Activated CD4-positive, alpha-beta T cell treated with anti-CD3 and anti-CD28 coated beads, Interleukin-2, Interleukin-6, amounts not matched to agents 100 ng/mL and 50 ng/mL, durations not matched to agents 16 hours and 8 hours (primary cell): ENCODE measurements around the gene PDSS2.
A peak's percentile ranks its signal among the peaks of the same experiment; 100 is the strongest.

ENCODE experiments used
- DNase-seq: peaks from one replicate; pipeline ENCODE4 v3.0.0-alpha.2; 2020

PDSS2 gene

DNA sequence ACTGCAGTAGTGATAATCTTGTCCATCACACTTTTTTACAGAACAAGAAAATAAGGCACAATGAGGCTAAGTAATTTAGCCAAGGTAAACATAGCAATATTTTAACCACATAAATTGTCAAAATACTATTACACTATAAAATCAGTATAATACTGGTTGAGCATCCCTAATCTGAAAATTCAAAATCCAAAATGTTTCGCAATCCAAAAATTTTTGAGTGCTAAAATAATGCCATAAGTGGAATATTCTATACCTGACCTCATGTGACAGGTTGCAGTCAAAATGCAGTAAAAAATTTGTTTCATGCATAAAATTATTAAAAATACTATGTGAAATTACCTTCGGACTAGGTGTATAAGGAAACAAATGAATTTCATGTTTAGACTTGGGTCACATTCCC lies 101.5 kb downstream of the PDSS2 start:
- DNase-seq, result no peak

DNA sequence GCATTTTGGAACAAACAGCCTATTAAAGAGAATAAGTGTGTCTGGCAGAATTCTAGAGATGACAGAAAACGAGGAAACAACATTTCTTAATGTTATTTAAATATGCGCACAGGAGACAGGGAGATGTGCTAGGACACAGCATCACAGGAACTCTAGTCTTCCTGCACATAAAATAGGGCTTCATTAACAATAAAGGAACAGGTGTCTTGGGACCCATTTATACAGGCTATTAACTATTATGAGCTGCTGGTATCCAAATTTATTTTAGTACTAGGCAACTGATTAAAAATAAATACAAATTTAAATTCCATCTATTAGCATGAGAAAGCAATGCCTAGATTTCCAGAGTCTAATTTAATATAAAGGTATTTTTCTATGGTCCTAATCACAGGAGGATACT lies 102.3 kb downstream of the PDSS2 start:
- DNase-seq, result no peak

DNA sequence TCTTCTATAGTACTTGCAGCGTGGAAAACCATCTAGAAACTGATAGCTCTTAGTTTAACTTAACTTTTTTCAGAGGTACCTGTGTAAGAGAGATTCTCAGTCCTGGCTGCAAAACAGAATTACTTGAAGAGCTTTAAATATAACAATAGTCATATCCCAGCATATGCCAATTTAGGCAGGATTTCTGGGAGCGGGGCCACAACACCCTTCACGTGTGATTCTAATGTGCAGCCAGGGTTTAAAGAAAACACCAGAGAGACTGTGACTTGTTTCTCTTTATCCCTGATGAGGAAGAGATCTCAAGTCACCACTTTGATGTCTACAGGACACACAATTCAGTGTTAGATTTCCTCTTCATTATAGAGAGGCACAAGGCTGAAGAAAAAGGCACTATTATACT lies 103.7 kb downstream of the PDSS2 start:
- no peak for DNase-seq

DNA sequence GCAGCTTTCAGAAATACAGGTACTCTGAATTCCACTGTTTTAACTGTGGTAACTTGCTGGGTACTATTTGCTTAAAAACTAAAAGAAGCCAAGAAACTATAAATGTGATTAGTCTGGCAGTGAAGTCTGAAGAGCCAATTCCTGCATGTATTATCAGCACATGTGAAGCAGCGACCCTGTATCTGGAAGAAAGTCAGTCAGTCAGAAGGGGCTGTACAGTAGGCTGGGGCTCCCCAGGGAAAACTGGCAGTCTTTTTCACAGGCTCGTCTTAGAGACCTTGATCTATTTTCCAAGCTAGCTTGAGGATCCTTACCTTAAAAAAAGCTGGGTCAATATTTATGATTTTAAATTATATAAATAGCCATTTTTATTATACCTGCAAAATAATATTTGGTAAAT lies 104.9 kb downstream of the PDSS2 start:
- DNase-seq, result no peak

DNA sequence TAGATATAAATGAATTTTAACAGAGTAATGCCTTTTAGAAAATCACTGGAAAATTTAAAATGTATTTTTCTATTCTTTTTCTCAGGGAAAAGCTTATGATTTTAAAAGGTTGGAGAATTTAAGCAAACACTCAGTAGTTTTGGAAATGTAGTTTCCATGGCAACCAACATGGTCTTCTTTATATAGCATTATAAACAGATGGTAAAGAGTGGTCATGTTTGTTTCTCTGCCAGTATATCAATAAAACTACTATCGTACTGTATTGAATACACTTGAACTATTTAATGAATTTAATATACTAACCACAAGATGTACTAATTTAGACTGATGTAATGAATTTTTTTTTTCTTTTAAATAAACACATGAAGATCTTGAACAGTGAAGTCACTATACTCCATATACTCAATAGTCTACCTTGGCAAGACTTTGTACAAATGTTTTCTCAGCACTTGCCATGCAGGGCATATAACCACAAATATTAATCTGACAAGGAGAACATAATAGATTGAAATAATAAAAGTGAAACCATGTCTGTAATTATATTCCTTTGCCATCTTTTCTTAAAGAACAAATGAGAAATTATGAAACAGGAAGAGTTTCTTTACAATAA lies 105.5 kb downstream of the PDSS2 start:
- DNase-seq, result no peak

DNA sequence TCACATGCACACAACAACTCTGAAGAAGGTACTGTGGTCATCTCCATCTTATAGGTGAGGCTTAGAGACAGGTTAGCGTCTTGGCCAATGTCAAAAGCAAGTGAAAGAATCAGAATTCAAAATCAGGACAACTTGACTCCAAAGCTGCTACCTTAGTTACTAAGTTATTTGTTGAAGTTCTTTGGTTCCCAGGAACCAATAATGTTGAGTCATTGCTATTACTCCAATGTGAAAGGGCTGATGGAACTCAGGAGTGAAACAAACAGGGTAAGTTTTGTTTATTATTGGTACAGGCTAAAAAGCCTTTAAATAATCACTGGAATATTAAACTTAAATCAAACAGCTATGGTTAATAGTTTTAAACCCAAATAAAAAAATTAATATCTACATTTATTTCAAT lies 111.1 kb downstream of the PDSS2 start:
- no peak for DNase-seq

DNA sequence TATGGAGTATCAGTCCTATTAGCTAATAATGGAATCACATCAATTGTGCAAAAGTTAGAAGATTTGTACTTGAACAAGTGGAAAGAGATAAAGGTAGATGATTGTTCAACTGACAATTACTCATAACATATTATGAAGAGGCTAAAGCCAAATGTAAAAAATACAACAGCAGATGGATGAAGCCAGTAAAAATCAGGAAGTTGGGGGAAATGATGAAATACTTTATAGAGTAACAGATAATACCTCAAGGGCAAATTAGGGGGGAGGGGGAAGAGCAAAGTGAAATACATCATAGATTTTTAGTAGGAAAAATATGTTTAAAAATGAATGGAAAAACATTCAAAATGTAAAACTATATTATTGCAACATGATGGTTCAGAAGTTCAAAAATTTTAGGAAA lies 114.0 kb downstream of the PDSS2 start:
- DNase-seq, result no peak

DNA sequence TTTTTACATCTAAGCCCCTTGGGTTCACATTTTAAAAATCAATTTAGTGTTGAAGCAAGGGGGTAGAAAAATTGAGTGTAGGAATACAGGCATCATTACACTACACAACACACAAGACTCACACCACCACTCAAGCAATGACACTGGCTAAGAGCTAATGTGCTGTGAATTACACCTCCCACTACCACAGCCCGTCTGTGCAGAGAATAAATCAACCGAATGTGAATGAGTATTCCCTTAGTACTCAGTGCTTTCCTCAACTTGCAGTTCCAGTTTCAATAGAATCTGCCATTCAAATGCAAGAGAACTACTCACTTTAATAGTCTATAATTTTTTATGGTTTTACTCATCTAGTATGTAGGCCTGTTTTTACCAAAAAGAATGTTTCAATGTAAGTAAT lies 114.4 kb downstream of the PDSS2 start:
- no peak for DNase-seq

DNA sequence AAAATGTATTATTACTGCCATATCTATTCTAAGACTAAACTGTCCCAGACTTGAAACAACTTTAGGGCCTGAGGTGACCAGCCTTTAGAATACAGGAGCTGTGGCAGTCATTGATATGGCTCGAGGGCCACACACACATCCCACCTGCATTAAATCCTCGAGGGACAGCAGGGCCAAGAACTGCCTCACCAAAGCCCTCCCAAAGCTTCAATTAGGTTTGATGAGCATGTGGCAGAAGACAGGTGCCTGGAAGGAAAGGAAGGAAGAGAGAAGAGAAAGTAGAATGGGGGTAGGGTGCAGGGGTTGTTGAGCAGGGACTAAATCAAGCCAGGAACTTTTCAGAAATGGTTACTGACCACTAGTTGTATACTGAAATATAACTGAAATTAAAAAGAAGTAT lies 115.0 kb downstream of the PDSS2 start:
- DNase-seq, result no peak

DNA sequence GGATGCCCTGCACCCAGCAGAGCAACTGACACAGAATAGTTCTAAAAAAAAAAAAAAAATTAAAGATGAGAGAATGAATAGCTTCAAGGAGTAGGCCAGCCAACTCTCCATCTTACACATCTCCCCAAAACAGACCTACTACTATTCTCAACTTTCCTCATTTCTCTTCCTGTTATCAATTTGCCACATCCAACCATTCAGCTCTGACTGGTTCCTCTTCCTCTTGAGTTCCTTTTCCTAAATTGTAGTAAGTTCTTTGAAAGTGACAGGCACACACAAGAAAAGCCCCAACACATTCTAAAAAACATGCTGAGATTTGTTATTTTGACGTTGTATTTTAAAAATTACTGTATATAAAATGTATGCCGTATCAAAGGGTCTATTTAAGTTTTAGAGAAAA lies 117.2 kb downstream of the PDSS2 start:
- no peak for DNase-seq

DNA sequence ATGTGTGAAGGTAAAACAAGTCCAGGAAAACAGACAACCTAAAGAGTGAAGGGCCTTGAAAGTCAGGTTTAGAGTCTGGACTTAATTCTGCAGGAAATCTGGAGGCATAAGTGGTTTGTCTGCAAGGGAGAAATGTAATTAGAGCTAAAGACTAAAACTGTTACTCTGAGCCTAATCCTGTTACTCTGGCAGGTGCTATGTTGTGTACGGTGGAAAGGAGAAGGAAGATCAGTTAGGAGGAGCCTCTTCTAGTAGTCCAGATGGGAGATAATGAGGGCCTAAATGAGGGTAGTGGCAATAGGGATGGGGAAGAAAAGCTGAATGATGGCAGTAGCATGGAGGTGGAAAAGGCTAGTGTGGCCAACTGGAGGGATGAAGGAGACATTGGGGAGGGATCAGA lies 118.5 kb downstream of the PDSS2 start:
- no peak for DNase-seq

DNA sequence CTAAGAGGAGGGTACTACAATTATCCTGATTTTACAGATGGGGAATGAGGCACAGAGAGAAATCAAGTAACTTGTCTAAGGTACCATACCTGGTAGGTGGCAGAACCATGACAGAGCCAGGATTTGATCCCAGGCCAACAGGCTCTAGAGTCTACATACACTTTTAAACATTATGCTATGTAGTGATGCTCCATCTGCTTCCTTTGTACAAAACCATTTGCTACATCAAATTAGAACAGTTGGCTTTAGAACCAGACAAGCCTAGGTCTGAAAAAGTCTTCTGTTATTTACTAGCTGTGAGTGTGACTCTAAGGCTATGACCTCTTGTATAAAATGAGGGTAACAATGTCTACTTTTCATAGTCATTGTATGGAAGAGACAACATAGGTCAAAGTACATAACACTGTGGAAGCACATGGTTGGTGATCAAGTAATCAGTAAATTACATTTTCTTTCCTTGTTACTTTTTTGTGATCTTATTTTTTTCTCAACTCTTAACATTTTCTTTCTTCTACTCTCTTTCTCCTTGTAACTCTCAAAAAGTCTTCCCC lies 122.1 kb downstream of the PDSS2 start:
- no peak for DNase-seq

DNA sequence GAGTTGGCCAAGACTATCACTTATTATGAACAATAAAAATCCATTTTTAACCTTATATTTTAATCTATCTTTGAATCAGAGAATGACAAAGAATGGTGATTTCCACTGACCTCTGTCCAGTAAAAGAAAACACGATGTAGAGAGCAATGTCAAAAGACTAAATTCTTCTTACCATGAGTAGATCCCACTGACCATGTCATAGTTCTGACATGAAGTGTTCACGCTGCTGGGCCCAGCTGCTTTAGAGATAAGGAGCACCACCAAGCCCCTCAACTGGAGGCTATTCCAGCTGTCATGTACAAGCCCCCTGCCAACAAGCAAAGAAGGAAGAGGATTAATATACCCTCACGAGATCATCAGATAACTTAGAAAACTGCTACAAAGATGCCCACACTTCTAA lies 125.3 kb downstream of the PDSS2 start:
- no peak for DNase-seq

DNA sequence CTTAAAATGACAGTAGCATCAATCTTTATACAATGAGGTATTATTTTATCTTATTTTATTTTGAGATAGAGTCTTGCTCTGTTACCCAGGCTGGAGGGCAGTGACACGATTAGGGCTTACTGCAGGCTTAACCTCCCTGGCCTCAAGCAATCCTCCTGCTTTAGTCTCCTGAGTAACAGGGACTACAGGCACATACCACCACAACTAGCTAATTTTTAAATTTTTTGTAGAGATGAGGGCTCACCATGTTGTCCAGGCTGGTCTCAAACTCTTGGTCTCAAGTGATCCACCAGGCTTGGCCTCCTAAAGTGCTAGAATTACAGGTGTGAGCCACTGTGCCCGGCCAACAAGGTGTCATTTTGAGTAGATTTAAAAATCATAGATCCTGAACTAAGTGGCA lies 125.9 kb downstream of the PDSS2 start:
- no peak for DNase-seq

DNA sequence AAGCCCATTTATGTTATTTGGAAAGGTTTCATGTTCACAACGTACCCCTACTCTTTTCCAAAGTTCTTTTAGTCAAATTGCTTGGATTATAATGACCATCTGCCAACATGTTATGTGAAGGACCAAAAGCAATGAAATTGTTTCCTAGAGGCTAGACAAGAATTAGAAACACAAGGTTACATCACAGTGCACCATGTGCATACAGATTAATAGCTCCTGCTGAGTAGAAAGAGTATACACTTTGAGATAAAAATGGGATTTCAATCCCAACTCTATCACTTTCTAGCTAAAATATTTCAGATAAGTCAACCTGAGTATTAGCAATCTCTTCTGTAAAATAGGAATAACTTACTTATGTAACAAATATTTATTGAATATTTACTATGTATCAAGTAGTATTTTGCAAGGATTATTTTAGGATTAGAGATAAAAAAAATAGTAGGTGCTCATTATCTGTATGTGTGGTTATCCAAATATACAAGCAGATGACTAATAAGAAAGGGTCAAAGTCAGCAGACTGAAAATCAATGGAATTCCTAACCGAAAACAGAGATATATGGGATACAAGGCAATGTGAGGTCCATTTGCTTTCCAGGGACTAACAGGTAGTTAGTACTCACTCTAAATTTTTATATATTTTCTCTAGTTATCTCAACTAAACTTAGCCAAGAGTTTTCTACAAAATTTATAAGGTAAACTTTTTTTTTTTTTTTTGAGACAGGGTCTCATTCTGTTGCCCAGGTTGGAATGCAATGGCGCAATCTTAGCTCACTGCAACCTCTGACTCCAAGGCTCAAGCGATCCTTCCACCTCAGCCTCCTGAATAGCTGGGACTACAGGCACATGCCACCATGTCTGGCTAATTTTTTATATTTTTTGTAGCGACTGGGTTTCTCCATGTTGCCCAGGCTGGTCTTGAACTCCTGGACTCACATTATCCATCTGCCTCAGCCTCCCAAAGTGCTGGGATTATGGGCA lies 127.7 kb downstream of the PDSS2 start:
- no peak for DNase-seq

DNA sequence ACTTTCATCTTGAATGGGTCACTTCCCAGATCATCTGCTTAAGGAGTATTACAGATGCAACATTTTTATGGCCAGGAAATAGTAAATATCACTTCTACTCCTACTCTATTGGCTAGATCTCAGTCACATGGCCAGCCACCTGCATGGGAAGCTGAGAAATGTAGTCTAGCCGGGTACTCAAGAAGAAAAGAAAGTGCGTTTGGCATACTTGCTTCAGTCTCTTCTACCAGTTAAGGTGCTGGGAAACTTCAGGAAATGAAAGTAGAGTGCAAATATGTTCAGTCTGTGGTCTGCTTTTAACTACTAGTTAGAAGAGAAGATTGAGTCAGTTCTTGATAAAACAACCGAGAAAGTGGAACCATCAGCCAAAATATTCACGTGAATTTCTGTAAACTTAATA lies 129.2 kb downstream of the PDSS2 start:
- DNase-seq, result peak; percentile 63

DNA sequence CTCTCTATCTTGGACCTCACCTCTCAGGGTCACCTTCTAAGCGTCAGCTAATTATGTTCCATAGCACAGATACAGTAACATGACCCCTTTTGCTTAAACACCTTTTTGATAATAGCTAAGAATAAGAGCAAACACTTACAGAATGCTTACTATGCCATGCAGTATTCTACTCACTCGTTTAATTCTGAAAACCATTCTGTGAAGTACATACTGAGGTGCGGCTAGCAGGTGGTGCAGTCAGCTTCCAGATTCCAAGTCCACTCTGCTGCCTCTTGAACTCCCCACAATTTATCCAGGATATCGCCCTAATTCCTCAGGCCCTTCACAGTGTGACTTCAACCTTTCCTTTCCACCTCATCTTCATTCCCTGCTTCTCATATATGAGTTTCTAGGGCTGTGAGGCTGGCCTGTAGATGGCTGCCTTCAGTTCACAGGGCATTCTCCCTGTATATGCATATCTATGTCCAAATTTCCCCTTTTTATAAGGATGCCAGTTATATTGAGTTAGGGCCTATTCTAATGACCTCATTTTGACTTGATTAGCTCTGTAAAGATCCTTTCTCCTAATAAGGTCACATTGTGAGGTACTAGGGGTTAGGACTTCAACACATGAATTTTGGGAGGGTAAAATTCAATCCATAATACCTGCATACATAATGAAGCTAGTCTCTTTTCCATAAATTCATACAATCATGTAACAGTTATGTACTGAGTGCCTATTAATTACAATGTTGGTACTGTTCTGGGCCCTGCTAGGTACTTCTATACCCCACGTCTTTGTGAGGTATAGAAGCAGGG lies 130.1 kb downstream of the PDSS2 start:
- no peak for DNase-seq

DNA sequence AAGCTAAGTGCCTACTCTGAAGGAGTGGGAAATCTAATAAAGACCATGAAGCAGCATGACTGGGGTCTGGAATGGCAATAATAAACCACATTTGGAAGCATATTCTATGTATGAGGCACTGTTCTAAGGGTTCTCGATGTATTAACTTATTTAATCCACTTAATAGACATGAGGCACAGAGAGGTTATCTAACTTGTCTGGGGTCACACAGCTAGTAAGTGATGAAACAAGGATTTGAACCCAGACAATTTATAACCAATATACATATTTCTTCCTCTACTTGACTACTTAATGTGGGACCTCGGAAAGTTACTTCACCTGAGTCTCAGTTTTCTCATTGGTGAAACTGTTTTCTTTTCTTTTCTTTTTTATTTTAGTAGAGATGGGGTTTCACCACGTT lies 131.3 kb downstream of the PDSS2 start:
- no peak for DNase-seq

DNA sequence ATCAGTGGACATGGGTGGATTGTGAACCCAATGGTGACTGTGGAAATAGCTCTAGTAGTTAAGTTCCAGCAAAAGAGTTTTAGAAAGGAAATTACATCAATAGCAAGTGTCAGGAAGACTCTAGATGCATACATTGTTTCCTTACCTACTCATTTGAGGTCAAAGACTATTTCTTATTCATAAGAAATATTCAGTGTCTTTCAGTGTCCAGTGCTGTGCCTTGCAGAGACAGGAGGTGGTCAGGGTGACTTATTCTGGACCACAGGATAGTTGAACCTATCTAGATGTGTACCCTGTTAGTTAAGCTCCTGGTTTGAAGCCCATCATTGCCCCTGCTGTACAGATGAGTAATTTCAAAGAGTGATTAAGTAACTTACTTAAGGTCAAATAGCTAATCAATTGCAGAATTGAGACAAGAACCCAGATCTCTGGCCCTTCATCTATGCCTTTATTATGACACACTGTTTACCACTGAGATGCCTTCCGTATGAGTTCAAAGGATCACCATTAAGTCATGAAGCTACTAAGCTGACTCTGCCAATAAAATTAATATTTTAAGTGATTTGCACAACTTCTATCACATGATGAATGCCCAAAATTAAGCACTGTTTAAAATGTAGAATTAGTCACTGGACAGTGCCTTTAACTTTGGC lies 136.1 kb downstream of the PDSS2 start:
- no peak for DNase-seq

DNA sequence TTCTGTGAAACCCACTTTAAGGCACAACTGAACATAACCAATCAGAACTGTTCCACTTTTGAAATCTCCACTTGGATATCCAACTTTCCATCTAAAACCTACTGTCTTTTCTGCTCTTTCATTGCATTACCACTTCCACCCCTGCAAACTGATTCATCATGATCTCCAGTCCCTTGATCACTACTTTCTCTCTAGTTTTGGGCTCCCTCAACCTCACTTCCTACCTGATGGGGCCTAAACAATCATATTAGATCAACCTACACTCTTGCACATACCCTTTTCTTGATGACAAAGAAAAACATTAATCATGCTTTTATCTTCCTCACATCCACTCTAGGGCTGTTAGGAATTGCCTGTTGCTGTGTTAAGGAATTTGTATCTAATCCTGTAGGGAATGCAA lies 137.6 kb downstream of the PDSS2 start:
- no peak for DNase-seq

DNA sequence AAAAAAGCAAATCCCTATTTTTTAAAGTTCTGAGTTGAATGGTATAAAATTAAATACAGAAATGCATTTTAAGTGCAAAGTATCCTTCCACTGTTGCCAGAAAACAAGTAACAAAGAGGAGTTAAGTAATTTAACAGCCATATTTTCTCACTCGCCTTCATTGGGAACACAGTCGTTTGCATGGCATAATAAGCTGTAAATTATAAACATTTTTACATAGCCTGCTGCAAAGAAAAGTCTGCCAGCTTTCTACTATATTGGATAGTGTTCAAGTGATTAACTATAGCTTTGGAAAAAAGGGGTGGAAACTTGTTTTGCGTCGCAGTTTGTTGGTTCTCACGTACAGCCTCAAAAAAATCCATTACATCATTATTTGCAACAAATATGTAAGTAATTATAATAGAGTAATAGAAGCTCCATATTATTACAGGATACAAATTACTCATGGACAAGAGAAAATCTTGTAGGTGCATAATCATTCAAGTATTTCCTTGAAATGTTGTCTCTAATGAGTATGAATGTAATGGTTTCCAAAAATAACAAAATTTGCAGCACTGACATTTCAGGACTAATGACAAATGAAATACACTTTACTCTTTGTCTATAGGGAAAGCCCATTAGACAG lies 139.3 kb downstream of the PDSS2 start:
- DNase-seq, result no peak

DNA sequence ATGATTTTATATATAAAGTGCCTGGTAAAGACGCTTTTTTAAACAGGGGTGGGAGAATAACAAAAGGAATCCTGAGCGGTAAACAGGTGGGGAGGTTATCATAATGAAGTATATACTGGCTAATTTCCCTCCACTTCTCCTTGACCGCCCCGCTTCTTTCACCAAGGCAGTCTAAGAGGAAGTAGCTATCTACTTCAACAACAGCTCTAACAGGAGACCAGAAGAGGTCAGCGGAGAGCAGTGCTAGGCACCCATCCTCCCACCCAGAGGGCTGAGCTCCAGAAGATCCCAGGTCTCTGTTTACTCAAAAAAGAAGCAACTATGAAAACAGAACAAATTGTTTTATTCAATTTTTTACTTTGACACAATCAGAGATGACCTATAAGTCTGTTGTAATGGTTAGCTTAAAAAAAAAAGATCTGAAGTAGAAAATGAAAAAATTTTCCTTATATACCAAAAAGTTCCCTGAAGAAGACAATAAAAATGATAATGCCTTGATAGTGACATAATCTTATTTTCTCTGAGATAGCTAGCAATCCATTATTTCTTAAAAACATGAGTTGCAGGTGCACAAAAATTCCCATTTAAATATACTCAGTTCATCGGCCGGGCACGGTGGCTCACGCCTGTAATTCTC lies 141.1 kb downstream of the PDSS2 start:
- peak; percentile 47 for DNase-seq
